Esophagus squamous epithelium (tissue), 5 donors: ENCODE results near the gene LARP1. TPM values are rescaled to one million over a fixed set of nuclear protein-coding genes. Genes with fewer than 3 reads are reported as not detected.

Experiments used
- DNase-seq: peaks from one replicate; lab custom pipeline; 2025; lab: John Stamatoyannopoulos, UW
- H3K27ac ChIP-seq, 4 donors: fragments of 200-600 bp; sonication (generic); one replicate each; pipeline ENCODE4 v1.5.1; 2016 to 2019; ENCODE audit warnings: mild to moderate bottlenecking in 1 of 4
- H3K27me3 ChIP-seq, 4 donors: fragments of 200-600 bp; sonication (generic); 1 replicate in 3 of 4; 2 replicates in 1 of 4; pipeline versions ENCODE4 v1.5.1 to v1.6.0; 2017 to 2021; ENCODE audit warnings: antibody characterized with exemption in 1 of 4
- H3K36me3 ChIP-seq, 3 donors: fragments of 200-600 bp; sonication (generic); one replicate each; pipeline ENCODE4 v1.5.1; 2016 to 2019
- H3K4me1 ChIP-seq, 3 donors: fragments of 200-600 bp; sonication (generic); one replicate each; pipeline ENCODE4 v1.5.1; 2017 to 2019
- H3K4me3 ChIP-seq, 4 donors: fragments of 200-600 bp; sonication (generic); 1 replicate in 3 of 4; 2 replicates in 1 of 4; pipeline ENCODE4 v1.5.1; 2016 to 2019; ENCODE audit warnings: mild to moderate bottlenecking in 2 of 4, moderate library complexity in 1 of 4
- H3K9me3 ChIP-seq, 3 donors: fragments of 200-600 bp; sonication (generic); one replicate each; pipeline ENCODE4 v1.5.1; 2016 to 2019
- CTCF ChIP-seq, 6 experiments: fragments of 450-650 bp in 4 of 6; fragments of 200-600 bp in 2 of 6; sonication (generic) in 2 of 6; IDR thresholded peaks; one replicate each; pipeline ENCODE4 v1.5.1; 2016 to 2019; ENCODE audit warnings: antibody characterized with exemption in 6 of 6, mild to moderate bottlenecking in 4 of 6, moderate library complexity in 4 of 6
- POLR2A ChIP-seq, 4 donors: fragments of 450-650 bp; IDR thresholded peaks; one replicate each; pipeline ENCODE4 v1.6.1; 2017; ENCODE audit warnings: antibody characterized with exemption in 4 of 4, mild to moderate bottlenecking in 4 of 4, moderate library complexity in 3 of 4
- WGBS, 2 donors: methylation state at CpG; one replicate each; pipeline ENCODE4 v1.1.5; 2018; 5-methylcytosine and 5-hydroxymethylcytosine counted together
- intact Hi-C: fragments of 100-400 bp; cut with DNase I; formaldehyde crosslinking; loops from one replicate; pipeline ENCODE4 v1.15.0; 2022
- total RNA-seq, 4 donors: library from RNA; depleted of rRNA; stranded (reverse); fragments of >200 nt; gene quantifications; one replicate each; pipeline ENCODE4 v1.1.0, GENCODE V29; 2016
- donor health status: DM: yes; HTN: yes; CAD: no.

The LARP1 gene
- total RNA-seq, 4 donors from 2014 or later, result 81.7 to 105 (median 95.2) TPM

GRCh38 chr5:154782812-154783592 lies 27.8 kb downstream of the LARP1 start:
- Histone ChIP-seq H3K27ac (peak overlapping the region in 2 of 4 donors; percentile 1 to 37), H3K4me3 (no peak overlapping the region), H3K9me3 (no peaks in the 10 kb centered on the region), H3K36me3 (no peaks in the 10 kb centered on the region), H3K27me3 (no peaks in the 10 kb centered on the region), H3K4me1 (peaks cover 12 to 98% (median 48%) of the 10 kb centered on the region in 3 donors)
- no peak for TF ChIP-seq POLR2A (IDR thresholded peaks at IDR 0.05)
- no peak for TF ChIP-seq CTCF (IDR thresholded peaks at IDR 0.05)
- 60% methylated on average over 1 of the region's 1 CpG; no CpG with 5 or more reads in 1 of the 2 donors for WGBS, 2 donors
- DNase-seq, result no peak
- intact Hi-C loops, result no loop called here

- no peak for DNase-seq
- peak overlapping the region in 1 of 4 donors; percentile 42 for H3K27ac ChIP-seq
- no peaks in the 10 kb centered on the region for H3K36me3 ChIP-seq
- no peaks in the 10 kb centered on the region for H3K9me3 ChIP-seq
- peaks cover 18 to 97% (median 44%) of the 10 kb centered on the region in 3 donors for H3K4me1 ChIP-seq
- WGBS, 2 donors, result 76 to 86% methylated on average over 11 of the region's 11 CpGs
- TF ChIP-seq CTCF (IDR thresholded peaks at IDR 0.05), result no peak
- no peak for TF ChIP-seq POLR2A (IDR thresholded peaks at IDR 0.05)
- no peak overlapping the region for H3K4me3 ChIP-seq
- no peaks in the 10 kb centered on the region for H3K27me3 ChIP-seq
- intact Hi-C loops, result no loop called here
These were observed 28.7 kb downstream of the LARP1 start for GRCh38 chr5:154783774-154784460.

- no peak for TF ChIP-seq POLR2A (IDR thresholded peaks at IDR 0.05)
- TF ChIP-seq CTCF (IDR thresholded peaks at IDR 0.05), result no peak
- DNase-seq, result no peak
- 54 to 73% methylated on average over 2 of the region's 2 CpGs for WGBS, 2 donors
- H3K4me1 ChIP-seq, result peaks cover 18 to 88% (median 36%) of the 10 kb centered on the region in 3 donors
- peaks cover 0 to 4% (median 0%) of the 10 kb centered on the region in 3 donors for H3K36me3 ChIP-seq
- intact Hi-C loops, result no loop called here
- no peak overlapping the region for H3K4me3 ChIP-seq
- H3K27me3 ChIP-seq, result no peaks in the 10 kb centered on the region
- H3K27ac ChIP-seq, result no peak overlapping the region
- H3K9me3 ChIP-seq, result no peaks in the 10 kb centered on the region
These were observed 29.7 kb downstream of the LARP1 start for GRCh38 chr5:154784856-154785255.

GRCh38 chr5:154786414-154786813 lies 31.2 kb downstream of the LARP1 start:
- intact Hi-C loops, result no loop called here
- WGBS, 2 donors, result 75% methylated on average over 2 of the region's 2 CpGs; no CpG with 5 or more reads in 1 of the 2 donors
- no peaks in the 10 kb centered on the region for H3K27me3 ChIP-seq
- no peak for TF ChIP-seq CTCF (IDR thresholded peaks at IDR 0.05)
- no peak for TF ChIP-seq POLR2A (IDR thresholded peaks at IDR 0.05)
- H3K4me1 ChIP-seq, result peaks cover 18 to 72% (median 36%) of the 10 kb centered on the region in 3 donors
- H3K27ac ChIP-seq, result no peak overlapping the region
- no peak for DNase-seq
- peaks cover 0 to 19% (median 4%) of the 10 kb centered on the region in 3 donors for H3K36me3 ChIP-seq
- no peaks in the 10 kb centered on the region for H3K9me3 ChIP-seq
- no peak overlapping the region for H3K4me3 ChIP-seq

GRCh38 chr5:154788212-154788611 lies 33.0 kb downstream of the LARP1 start:
- H3K4me3 ChIP-seq, result no peak overlapping the region
- WGBS, 2 donors, result 67 to 86% methylated on average over 4 of the region's 5 CpGs
- no peak overlapping the region for H3K27ac ChIP-seq
- DNase-seq, result no peak
- H3K9me3 ChIP-seq, result no peaks in the 10 kb centered on the region
- H3K36me3 ChIP-seq, result peaks cover 11 to 37% (median 17%) of the 10 kb centered on the region in 3 donors
- H3K4me1 ChIP-seq, result peaks cover 9 to 54% (median 26%) of the 10 kb centered on the region in 3 donors
- no peak for TF ChIP-seq POLR2A (IDR thresholded peaks at IDR 0.05)
- no peak for TF ChIP-seq CTCF (IDR thresholded peaks at IDR 0.05)
- no peaks in the 10 kb centered on the region for H3K27me3 ChIP-seq
- intact Hi-C loops, result no loop called here
